ENCODE measurements around the gene DMKN. TPM values are rescaled to one million over a fixed set of nuclear protein-coding genes. Genes with fewer than 3 reads are reported as not detected.

Gene DMKN
- total and polyA plus RNA-seq, 2 of the 4 experiments (the other 2 are of a cell fraction): 0.36 to 2.4 TPM

GRCh38 chr19:35501684-35502083, 11.8 kb downstream of the DMKN start:
- in situ Hi-C loops (cut with MboI; ENCODE audit: low sequenced_read_pairs) (no loop called here), dilution Hi-C loops (cut with HindIII; ENCODE audit: low sequenced_read_pairs, unreplicated experiment) (no loop called here)
- H3K9me1 ChIP-seq (ENCODE audit: insufficient read depth, low read length): no peaks in the 10 kb centered on the region; the same call in 1 of the 2 replicates

More at GRCh38 chr19:35501684-35502083, 11.8 kb downstream of the DMKN start:
- H3K27me3 ChIP-seq (ENCODE audit: control insufficient read depth, insufficient read depth, low read length): peaks cover 43% of the 10 kb centered on the region
- no peaks in the 10 kb centered on the region for H4K20me1 ChIP-seq (ENCODE audit: insufficient read depth, low read length)
- no peak overlapping the region for H2AK9ac ChIP-seq (replicated peaks; ENCODE audit: low read depth, low read length, poor library complexity)
- H3K56ac ChIP-seq (ENCODE audit: extremely low read depth, insufficient read depth, low read length): no peak overlapping the region
- WGBS, 2 experiments (ENCODE audit: extremely low coverage in 2 of 2, insufficient read length in 1 of 2): 92% methylated on average over 5 of the region's 15 CpGs; no CpG with 5 or more reads in 1 of the 2 experiments
- H3K9ac ChIP-seq (ENCODE audit: low read depth, low read length): no peak overlapping the region
- H4K5ac ChIP-seq (ENCODE audit: low read depth, low read length): no peak overlapping the region
- H3K4me2 ChIP-seq (ENCODE audit: low read depth, low read length): no peak overlapping the region
- TF ChIP-seq CEBPB (IDR thresholded peaks at IDR 0.05; ENCODE audit: low read depth, low read length) (peak; percentile 17; the same call in 1 of the 2 replicates), RCOR1 (IDR thresholded peaks at IDR 0.05; ENCODE audit: insufficient replicate concordance, low read length) (no peak), RAD21 (IDR thresholded peaks at IDR 0.05; ENCODE audit: low read length) (no peak)
- H4K91ac ChIP-seq (ENCODE audit: insufficient read depth, low read depth, low read length): no peak overlapping the region
- no peak overlapping the region for H3K18ac ChIP-seq (ENCODE audit: low read depth, low read length)
- no peaks in the 10 kb centered on the region for H3K9me3 ChIP-seq (ENCODE audit: control insufficient read depth, insufficient read depth, low read length)
- H2BK120ac ChIP-seq (ENCODE audit: low read depth, low read length): no peak overlapping the region
- H2AFZ ChIP-seq (replicated peaks; ENCODE audit: low read length, poor library complexity): no peak overlapping the region
- H3K36me3 ChIP-seq (ENCODE audit: control insufficient read depth, insufficient read depth, low read length): no peaks in the 10 kb centered on the region
- DNase-seq (no peak), ATAC-seq (ENCODE audit: low read depth) (no peak)
- no peak overlapping the region for H2AK5ac ChIP-seq (ENCODE audit: low read depth, low read length)
- H3K23ac ChIP-seq (ENCODE audit: low read depth, low read length): no peak overlapping the region
- no peaks in the 10 kb centered on the region for H3K4me1 ChIP-seq (ENCODE audit: control insufficient read depth, insufficient read depth, low read length)
- no peak overlapping the region for H2BK15ac ChIP-seq (ENCODE audit: low read depth, low read length)
- no peak overlapping the region for H4K8ac ChIP-seq (ENCODE audit: low read depth in 2 of 2, low read length in 2 of 2)
- intact Hi-C loops (cut with micrococcal nuclease): no loop called here
- CTCF ChIA-PET: no interaction called here
- H3K27ac ChIP-seq (ENCODE audit: insufficient read depth, low read length): no peak overlapping the region
- H2BK5ac ChIP-seq (ENCODE audit: low read depth, low read length, poor library complexity, severe bottlenecking): no peak overlapping the region
- H3K14ac ChIP-seq (replicated peaks; ENCODE audit: low read depth, low read length): no peak overlapping the region
- no TSS peak for BruUV-seq (replicated peaks)
- POLR2A ChIA-PET (ENCODE audit: unreplicated experiment): no interaction called here
- no peak overlapping the region for H2BK20ac ChIP-seq (ENCODE audit: low read depth, low read length)
- no peak overlapping the region for H3K4ac ChIP-seq (ENCODE audit: low read depth, low read length)
- H3K4me3 ChIP-seq (ENCODE audit: insufficient read depth, low read depth, low read length): no peak overlapping the region
- no peaks in the 10 kb centered on the region for H3K79me1 ChIP-seq (ENCODE audit: low read depth in 1 of 2, low read length in 2 of 2)

All from IMR-90 (cell line).